HG02798 (cell line): Measurements from ENCODE around the gene SUGCT.

Source experiments
- ATAC-seq: cut with Tn5 transposase; IDR thresholded peaks from one replicate; pipeline ENCODE4 v1.9.1; 2021; ENCODE audit warnings: mild to moderate bottlenecking; ENCODE audit not compliant: unreplicated experiment, poor library complexity

Gene SUGCT

DNA sequence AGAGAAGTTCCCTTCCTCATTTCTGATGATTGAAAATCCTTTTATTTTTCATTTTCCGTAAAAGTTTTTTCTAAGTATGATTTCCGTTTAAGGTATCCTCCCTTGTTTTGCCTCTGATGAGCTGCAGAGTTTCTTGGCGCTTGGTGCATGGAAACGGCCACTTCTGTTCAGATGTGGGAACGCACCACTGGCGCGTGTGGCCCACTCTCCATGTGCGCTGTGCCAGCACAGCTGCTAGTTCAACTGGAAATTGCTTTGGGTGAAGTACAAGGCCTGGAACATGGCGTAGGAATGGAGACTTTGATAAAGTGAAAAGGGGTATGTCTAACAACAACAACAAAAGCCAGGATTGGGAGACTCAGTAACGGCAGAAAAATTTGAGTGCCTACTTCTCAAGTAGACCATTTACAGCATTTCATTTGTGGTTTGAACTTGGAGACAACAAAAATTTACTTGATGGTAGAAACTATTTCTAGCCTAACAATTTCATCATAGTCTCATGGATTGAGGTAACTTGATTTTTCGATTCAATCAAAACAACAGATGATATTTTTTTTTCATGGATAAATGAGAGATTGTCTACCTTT is 364.2 kb downstream of the SUGCT start:
- ATAC-seq: no peak

- no peak for ATAC-seq
Measured at GRCh38 chr7:40499718-40500117, 364.9 kb downstream of the SUGCT start.

DNA sequence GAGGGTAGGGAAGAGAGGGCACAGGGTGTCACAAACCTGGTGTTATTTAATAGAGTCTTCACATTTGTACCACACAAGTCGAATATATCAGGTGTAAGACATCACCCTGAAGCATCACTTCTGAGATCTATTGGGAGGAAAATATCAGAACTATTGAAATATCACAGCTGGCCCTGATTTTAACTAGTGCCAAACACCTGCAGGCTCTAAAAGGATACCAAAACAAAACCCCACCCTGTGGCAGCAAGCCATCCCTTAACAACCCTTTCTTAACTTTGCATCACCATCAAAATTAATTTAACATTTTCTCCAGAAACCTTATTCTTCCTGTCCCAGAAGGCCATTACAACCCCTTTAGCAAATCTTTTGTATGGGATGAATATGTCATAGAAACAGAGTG is 365.4 kb downstream of the SUGCT start:
- no peak for ATAC-seq

DNA sequence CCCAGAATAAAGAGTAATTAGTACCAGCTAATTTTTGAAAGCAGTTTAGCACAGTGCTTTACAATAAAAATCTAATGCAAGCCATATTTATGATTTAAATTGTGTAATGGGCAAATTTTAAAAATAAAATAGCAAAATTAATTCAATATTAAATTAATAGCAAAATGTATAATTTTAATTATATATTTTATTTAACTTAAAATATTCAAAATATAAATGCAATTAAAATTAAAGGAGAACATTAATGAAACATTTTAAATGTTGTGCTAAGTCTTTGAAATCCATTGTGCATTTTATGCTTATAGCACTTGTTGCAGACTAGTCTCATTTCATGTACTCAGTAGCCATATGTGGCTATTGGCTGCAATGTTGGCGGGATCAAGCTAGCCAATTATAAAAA is 367.6 kb downstream of the SUGCT start:
- no peak for ATAC-seq

DNA sequence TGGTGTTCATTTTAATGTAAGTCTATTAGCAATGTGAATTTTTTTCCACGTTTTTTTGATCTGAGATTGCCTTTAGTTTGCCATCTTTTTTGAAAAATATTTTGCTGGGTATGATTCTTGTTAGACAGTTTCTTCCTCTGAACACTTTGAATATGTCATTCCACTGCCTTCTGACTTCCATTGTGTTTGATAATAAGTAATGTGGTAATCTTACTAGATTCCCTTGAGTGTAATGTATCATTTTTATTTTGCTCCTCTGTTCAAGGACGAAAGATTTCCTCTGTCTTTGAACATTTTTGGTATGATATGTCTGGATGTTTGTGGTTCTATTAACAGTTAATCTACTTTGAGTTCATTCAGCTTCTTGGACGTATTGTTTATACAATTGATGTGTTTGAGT is 371.4 kb downstream of the SUGCT start:
- no peak for ATAC-seq

DNA sequence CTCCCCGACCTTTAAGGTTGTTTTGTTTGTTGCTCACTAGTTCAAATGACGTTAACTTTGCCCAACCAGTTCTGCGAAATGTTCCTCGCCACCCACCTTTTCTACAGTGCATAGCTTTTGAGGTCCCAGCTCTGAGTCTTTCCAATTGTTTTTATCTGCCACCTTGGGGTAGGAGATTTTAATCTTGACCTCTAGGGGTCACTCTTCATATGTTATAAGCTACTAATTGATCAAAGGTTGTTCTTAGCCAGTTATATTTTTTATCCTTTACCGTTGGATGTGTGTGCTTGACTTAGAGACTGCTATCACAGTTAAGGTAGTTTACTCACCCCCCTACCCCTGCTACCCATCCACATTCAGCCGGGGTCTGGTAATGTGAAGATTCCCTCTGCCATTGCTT is 372.4 kb downstream of the SUGCT start:
- no peak for ATAC-seq

- ATAC-seq: no peak
Measured at GRCh38 chr7:40509287-40509996, 374.6 kb downstream of the SUGCT start.

DNA sequence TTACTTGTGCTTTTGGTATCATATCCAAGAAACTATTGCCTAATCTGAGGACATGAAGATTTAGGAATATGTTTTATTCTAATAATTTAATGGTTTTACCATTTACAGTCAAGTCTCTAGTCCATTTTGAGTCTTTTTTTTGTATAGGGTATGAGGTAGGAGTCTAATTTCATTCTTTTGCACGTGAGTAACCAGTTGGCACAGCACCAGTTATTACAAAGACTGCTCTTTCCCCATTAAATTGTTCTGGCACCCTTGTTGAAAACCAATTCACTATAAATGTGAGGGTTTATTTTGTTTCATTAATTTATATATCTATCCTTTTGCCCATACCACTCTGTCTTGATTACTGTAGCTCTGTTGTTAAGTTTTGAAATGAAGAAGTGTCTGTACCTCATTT is 381.6 kb downstream of the SUGCT start:
- ATAC-seq: no peak

GRCh38 chr7:40519009-40519408 is 384.2 kb downstream of the SUGCT start:
- ATAC-seq: no peak

GRCh38 chr7:40520986-40521738 is 386.4 kb downstream of the SUGCT start:
- no peak for ATAC-seq

- ATAC-seq: no peak
Measured at GRCh38 chr7:40525764-40526163, 391.0 kb downstream of the SUGCT start.

DNA sequence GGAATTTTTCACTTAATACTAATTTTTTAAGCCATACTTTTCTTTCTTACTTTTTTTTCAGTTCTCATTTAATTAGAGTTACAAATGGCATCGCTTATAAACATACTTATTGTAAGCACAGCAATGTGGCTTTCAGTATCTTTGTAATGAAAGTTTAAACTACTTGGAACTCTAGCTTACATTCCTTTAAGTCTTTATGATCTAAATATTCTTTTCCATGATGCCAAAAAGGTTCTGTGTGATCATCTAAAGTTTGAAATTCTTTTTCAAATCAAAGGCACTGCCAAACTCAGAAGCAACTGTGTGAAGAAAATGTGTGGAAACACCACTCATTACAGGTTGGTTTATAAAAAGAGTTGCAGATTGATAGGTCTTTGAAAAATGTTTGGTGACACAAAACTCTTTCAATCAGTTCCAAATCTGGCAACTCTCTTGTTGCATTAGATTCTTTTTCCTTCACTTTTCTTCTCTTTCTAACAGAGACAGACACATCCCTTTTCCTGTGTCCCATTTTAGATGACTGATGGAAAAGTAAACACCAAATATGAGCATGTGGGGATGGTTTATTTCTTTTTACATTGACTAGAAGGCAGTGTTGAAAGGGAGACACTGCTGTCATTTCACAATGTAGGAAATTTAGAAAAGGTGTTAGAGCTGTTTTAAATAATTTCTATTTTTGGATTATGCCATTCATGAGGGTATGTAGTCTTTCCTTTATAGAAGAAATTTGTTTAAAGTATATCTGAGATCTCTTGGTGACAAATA is 392.3 kb downstream of the SUGCT start:
- no peak for ATAC-seq

DNA sequence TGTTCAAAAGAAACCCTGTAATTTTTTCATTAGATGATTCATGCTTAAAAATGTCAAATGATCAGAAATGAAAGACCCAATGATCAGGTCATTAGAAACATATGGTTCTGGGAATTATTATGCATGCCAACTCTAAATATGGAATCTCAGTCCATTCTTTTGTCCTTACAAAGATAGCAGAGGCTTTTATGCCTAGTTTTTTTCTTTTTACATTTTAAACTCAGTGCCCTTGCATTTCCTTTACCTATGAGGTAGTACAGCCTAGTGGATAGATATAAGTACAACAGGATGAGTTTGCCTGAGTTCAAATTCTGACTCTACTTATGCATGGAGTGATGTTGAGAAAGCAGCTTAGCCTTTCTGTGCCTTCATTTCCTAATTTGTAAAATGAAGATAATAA is 392.9 kb downstream of the SUGCT start:
- ATAC-seq: no peak

DNA sequence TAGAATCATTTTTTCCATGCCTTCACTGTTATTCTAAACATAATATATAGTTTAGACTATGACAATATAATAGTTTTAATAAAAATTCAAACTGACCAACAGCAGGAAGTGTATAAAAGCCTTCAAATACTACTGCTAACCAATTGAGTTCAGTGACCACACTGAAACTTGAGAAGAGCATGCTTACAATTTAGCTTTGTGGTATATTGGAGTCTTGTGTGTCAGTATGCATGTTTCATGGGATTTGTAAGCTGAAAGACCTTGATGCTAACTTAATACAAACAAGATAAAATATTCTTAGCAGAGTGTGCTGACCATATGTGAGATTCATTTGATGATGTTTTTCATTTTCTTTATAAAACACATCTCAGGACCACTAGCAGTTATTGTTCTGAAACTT is 395.5 kb downstream of the SUGCT start:
- no peak for ATAC-seq

GRCh38 chr7:40531956-40532355 is 397.2 kb downstream of the SUGCT start:
- no peak for ATAC-seq

GRCh38 chr7:40535678-40536077 is 400.9 kb downstream of the SUGCT start:
- ATAC-seq: no peak

DNA sequence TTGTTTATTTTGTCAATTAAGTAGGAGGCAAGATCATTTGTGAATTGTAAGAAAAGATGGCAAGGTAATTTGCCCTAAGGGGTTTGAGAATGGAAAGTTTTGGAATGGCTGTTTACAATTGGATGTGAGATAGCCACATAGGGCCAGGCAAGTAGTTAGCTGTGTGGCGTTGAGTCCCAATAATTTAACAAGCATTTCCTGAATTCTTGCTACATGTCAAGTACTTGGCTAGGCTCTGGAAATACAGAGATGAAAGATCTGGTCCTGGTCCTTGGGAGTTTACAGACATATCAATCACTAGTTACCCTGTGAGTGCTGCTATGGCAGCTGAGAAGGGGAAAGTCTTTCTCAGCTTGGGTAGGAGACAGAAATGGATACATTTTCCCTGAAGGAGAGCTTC is 401.6 kb downstream of the SUGCT start:
- ATAC-seq: no peak

DNA sequence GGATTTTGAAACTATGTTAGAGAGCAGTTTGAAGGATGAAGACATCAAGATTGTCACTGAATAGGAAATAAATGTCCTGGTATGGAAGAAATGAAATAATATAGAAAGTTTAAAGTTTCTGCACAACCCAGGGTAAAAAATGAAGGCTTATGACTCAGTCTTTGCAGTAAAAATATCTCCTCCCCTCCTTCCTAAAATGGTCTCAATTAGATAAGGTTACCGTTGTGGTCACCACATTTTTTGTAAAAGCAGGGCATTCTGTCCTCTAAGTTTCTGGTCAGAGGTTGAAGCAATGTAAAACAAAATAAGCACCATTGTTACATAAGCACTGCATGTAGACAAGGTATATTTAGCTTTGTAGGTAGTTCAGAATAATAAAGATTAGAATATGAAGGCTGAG is 403.5 kb downstream of the SUGCT start:
- ATAC-seq: no peak

GRCh38 chr7:40541336-40541735 is 406.5 kb downstream of the SUGCT start:
- no peak for ATAC-seq

DNA sequence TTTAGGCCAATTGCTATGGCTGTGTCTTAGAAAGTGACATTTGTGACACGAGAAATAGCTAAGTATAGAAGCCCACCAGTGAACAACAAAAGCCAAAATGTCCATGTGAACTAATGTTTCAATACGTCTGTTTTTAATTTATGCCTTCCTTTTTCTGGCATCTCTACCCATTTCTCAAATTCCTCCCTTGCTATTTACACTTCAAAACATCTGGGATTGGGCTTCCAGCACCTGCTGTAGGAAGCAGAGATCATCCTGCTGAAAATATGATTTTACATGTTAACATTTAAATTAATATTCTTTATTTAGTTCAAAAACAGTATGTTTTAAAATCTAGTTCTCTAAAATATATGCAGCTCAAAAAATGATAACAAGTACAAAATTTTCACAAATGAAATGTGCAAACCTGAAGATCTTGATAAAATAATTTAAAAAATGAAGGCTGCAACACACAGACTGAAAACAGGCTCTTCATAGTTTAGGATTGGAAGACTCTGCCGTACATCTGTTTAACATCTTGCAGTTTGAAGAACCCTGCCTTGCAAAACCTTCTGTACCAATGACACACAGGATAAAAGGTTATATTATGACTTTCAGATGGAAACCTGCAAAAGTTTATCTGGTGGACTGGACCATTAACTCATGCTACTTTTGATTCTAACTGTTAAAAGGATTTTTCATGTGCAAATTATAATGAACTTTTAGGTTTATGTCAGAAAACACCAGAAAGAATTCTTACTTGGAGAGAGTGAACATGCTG is 408.4 kb downstream of the SUGCT start:
- no peak for ATAC-seq
